ENCODE data around the gene ZNF445. TPM values are rescaled to one million over a fixed set of nuclear protein-coding genes. Genes with fewer than 3 reads are reported as not detected.

The ZNF445 gene
- total and polyA plus RNA-seq, 2 of the 8 experiments (the other 6 are each of a cell fraction or from before 2014, with no cell fraction given) = 3.3 to 26.3 TPM

DNA sequence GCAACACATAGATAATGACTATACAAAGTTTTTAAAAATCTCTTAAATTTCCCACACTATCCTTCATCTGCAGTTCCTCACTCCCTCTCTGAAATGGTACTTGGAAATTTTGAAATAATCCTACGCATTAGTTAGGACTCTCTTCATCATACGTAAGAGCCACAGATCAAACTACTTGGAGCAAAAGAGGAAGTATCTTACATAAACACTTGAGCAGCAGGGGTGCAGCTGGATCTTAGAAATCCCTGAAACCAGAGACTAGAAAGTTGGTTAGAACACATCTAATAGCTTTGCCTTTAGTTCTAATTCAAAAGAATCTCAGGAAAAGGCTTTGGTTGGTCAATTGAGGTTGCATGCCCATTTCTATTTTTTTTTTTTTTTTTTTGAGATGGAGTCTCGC lies 38.8 kb upstream of the ZNF445 start (continued):
- TF ChIP-seq POLR2A (IDR thresholded peaks at IDR 0.05; ENCODE audit: control extremely low read depth in 1 of 2, low read depth in 2 of 2, low read length in 2 of 2) (no peak), RFX5 (IDR thresholded peaks at IDR 0.05; ENCODE audit: borderline replicate concordance, low read depth, low read length) (no peak)
